Hematopoietic multipotent progenitor cell treated with erythropoietin and hydrocortisone succinate and interleukin-3 and kit ligand, for 6 days (in vitro differentiated cells): ENCODE measurements around the gene ARL15.

Source experiments
- DNase-seq: peaks from one replicate; pipeline ENCODE4 v3.0.0-alpha.2; 2015

Gene ARL15

DNA sequence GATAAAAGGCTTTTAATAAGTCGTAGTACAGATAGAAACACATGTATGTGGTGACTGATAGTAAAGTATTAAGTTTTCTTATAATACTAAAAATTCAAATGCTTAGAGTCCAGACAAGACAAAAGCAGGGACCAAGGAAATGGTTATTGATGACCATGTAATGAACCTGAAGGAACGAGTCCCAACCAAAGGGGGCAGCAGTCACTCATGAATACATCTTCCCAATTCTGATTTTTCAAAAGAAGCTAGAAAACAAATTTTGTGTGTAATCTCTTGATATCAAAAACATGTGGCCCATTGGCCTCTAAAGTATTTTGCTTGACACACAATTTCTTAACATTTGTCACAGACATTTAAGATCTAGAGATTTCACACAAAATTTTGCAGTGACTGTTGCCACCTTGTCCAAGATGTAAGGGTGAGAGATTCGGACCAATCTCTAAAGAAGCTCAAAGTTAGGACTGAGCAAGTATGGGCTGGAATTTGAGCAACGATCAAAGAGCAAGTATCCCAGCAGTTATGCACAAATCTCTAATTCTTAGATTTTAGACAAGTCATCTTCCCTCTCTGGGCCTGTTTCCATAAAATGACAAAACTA is 66.8 kb downstream of the ARL15 start:
- DNase-seq = peak; percentile 83

DNA sequence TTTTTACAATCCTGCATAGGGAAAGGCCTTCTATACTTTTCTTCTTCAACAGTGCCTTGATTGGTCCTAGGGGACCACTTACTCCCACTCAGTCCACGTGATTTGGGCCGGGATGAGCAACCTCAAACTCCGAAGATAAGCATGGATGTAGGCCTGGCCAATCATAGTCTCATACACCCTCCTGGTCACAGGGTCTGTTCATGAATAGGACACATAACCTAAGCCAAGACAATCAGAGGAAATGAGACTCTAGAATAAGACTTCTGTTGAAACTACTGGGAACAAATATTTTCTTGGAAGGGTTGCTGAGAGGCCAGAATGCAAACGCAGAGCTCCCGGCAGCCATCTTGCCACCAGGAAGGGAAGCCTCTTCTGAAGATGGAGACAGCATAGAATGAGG is 68.1 kb downstream of the ARL15 start:
- DNase-seq = no peak

- DNase-seq = peak; percentile 80
Observed at GRCh38 chr5:54234304-54234933, 76.0 kb downstream of the ARL15 start.

- peak; percentile 53 for DNase-seq
Observed at GRCh38 chr5:54230936-54231685, 79.3 kb downstream of the ARL15 start.

GRCh38 chr5:54229041-54229780 is 81.2 kb downstream of the ARL15 start:
- DNase-seq = peak; percentile 83

DNA sequence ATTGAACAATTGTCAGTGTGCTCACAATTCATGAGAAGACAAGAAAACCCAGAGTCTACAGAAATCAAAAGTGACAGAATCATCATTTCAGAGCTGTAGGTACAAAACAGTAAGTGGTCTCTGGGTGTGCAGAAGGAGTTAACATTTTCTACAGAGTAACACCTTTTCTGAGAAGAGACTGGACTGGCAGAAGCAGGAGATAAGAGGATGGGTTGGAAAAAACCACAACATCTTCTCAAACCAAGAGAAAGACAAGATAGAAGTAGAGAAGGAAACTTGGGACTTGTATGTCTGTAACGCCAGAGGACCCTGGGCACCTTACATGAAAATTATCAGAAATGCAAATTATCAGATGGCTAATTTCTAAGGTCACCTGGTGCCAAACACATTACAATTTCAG is 82.6 kb downstream of the ARL15 start:
- DNase-seq = peak; percentile 47

DNA sequence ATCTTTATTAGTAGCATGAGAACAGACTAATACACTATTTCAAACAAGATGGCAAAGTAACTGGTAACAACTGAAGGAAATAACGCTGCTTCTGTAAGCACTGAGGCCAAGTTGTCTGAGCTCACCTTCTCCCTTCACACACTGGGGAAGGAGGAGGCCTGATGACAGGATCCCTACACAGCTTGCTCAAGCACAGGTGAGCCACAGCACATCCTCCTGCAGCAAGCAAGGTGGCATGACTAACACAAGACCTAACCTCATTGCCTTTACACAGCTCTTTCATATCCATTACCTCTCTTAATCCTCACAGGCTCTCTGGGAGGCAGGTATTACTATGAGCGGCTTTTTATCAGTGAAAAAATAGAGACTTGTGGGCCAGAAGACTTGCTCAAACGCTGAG is 83.3 kb downstream of the ARL15 start:
- no peak for DNase-seq

GRCh38 chr5:54226215-54226614 is 84.2 kb downstream of the ARL15 start:
- DNase-seq = no peak

- peak; percentile 78 for DNase-seq
Observed at GRCh38 chr5:54224103-54224826, 86.1 kb downstream of the ARL15 start.

GRCh38 chr5:54222336-54222735 is 88.0 kb downstream of the ARL15 start:
- no peak for DNase-seq

DNA sequence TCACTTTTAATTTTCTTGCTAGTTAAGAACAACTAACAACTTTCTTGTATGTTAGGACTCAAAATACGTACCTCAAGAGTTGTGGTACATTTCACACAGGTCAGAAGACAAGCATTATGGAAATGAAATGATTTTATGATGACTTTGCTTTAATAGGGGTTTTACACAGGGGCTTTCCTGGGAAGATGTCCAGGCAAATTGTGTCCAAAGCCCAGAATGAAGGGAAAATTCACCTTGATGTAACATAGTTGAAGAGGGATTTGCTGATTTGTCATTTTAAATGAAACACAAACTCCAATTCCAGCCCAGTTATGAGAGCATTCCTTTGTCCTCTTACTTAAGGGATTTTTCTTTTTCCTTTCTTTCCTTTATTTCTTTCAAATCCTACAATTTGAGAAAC is 89.2 kb downstream of the ARL15 start:
- no peak for DNase-seq

DNA sequence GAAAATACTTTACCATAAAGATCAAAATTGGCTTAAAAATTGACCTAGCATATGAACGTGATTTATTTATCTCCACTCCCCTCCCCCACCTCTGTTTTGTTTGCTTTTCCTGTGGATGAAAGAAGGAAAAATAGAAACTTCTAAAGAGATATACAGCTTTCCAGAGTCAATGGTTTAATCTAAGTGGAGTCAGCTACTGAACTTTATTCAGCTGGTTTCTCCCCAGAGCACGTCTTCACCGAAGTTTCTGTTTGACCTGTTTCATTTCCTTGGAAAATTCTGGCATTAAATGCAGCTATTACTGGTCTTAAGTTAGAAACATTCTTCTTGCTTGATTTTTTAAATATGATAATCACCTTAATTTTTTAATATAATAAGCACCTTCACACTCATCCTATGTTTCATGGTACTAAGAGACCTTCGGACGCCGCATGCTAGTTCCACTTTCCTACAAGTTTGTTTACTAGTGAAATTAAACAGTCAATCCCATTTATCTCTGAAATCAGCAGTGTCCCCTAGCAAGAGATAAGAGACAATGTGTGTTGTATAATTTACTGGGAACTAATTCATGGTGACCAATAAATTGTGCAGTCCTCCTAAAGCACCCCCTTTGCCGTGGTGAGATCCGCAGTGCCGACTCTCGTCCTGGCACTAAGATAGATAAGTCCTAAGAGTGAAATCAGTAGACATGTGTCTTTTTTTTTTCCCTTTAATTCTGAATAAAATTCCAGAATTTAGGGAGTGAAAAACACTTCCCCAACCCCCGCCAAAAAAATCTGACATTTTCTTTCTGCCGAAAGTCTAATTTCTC is 89.9 kb downstream of the ARL15 start:
- DNase-seq = no peak

DNA sequence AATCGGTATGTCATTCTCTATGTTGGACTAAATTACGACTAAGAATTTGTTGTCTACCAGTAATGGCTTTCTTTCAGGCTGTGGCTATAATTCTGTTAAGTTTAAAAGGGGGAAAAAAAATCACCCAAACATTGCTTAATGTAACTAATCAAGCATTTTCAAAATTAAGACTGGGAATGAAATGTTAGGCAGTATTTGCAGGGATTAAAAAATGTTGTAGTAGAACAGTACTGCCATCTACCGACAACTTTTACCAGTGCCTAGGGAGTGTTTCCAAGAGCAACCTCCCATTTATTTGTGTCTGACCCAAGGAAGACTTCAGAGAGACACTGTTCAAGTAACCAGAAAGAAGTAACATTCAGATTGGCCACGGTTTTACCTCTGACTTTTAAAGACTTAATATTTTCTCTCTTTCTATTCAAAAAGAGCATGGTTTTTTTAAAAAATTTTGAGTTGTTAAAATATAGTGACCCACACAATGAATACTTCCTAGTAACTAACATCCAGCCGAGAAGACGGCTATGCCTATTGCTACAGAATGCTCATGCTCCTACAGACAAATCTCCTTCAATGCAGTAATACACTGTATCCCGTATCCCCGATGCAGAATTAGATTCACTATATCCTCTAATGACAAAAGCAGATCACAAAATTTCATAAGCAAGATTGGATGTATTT is 92.4 kb downstream of the ARL15 start:
- peak; percentile 81 for DNase-seq

- no peak for DNase-seq
Observed at GRCh38 chr5:54215233-54215736, 95.1 kb downstream of the ARL15 start.

DNA sequence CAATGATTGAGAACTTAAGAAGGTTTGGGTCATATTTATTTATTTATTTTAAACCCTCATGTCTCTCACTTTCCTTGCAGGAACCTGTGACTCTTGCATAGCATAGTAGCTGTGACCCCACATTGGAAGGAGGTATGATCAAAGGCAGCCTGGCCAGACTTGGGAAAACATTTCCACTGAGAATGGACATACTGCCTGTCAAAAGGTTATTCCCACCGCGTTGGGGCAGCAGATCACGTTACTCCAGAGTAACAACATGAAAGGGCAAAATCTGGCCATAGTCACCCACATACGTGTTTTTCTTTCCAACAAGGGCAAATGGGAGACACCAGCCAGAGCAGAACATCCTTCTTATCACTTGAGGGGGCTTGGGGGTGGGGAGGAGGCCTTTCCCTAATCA is 95.7 kb downstream of the ARL15 start:
- no peak for DNase-seq

GRCh38 chr5:54212331-54212730 is 98.0 kb downstream of the ARL15 start:
- DNase-seq = no peak

DNA sequence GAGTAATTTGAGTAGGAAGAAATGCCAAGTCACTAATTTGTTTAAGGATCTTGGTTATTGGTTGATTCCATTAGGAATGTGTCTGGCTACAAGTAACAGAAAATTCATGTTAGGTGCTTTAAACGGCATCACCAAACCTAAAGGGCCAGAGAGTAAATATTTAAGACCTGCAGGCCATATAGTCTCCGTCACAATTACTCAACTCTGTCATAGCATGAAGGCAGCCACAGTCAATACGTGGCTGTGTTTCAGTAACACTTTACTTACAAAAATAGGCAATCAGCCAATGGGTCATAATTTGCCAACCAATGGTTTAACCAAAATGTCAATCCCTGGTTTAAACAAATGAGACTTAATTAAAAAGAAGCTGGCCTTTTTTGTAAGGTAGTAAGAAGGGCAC is 98.5 kb downstream of the ARL15 start:
- no peak for DNase-seq

GRCh38 chr5:54207566-54207965 is 102.8 kb downstream of the ARL15 start:
- no peak for DNase-seq

- DNase-seq = no peak
Observed at GRCh38 chr5:54206580-54207229, 103.7 kb downstream of the ARL15 start.

DNA sequence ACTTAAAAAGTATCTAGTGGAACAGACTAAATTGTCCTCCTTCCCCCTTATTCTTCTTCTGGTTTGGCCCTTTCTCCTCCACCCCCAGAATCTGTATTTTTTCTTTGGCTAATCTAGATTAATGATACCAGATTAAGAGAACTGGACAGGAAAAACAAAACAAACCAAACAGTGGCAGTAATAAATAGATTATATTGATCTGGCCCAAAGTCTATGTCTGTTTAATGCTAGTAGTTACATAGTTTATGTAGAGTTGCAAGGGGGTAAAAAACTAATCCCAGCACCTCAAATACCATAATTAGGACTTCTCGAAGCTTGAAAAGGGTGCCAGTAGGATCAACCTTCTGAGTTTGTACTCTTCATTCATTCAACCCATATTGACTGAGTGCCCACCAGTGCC is 104.5 kb downstream of the ARL15 start:
- DNase-seq = no peak

DNA sequence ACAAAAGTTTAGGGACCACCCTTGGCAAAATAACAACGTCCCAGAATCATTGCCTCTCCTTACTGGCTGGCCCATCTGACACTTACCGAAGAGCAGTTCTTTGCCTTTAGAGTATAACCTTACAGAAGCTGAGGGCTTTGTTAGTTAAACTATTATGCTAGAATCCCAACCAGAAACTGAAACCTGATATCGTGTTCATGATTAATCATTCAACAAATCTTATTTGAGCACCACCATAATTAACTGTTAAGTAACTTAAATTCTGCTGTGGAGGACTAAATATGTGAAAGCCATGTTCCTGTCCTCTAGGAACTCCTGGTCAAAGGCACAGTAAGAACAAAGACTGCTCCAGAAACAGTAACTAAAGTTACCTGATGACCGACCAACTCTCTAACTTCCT is 104.9 kb downstream of the ARL15 start:
- no peak for DNase-seq
